ENCODE data around the gene AP1M1. TPM values are rescaled to one million over a fixed set of nuclear protein-coding genes. Genes with fewer than 3 reads are reported as not detected.
"Not testable (repeated sequence)": the region's sequence is repeated elsewhere in the genome, so short reads cannot be mapped to it uniquely, and the experiment has no call there.

Gene AP1M1
- total RNA-seq, 4 donors from 2014 or later: 62.0 to 140 (median 105) TPM

DNA sequence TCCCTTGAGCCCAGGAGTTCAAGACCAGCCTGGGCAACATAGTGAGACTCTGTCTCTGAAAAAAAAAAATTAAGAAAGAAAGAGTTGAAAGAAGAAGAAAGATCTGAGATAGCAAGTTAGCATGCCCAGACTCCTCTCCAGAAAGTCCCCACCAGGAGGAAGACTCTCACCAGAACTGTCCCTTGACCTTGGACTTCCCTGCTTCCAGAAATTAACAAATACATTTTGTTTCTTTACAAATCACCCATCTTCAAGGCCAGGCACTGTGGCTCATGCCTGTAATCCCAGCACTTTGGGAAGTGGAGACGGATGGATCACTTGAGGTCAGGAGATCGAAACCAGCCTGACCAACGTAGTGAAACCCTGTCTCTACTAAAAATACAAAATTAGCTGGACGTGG is 82.6 kb downstream of the AP1M1 start:
- peaks cover 0 to 71% (median 16%) of the 10 kb centered on the region in 3 donors for H3K4me1 ChIP-seq
- 87 to 90% methylated on average over 4 of the region's 4 CpGs for WGBS, 2 donors (ENCODE audit: low coverage in 1 of 2)
- no peaks in the 10 kb centered on the region for H3K9me3 ChIP-seq
- no peaks in the 10 kb centered on the region for H3K27me3 ChIP-seq
- H3K27ac ChIP-seq: peak overlapping the region in 2 of 4 donors; percentile 67 to 99
- H3K4me3 ChIP-seq: no peak overlapping the region
- no peaks in the 10 kb centered on the region for H3K36me3 ChIP-seq
- no peak for ATAC-seq
- TF ChIP-seq EP300 (IDR thresholded peaks at IDR 0.05) (no peak), POLR2AphosphoS5 (IDR thresholded peaks at IDR 0.05) (no peak), POLR2A (IDR thresholded peaks at IDR 0.05) (no peak)
- TF ChIP-seq, protein P1, sequence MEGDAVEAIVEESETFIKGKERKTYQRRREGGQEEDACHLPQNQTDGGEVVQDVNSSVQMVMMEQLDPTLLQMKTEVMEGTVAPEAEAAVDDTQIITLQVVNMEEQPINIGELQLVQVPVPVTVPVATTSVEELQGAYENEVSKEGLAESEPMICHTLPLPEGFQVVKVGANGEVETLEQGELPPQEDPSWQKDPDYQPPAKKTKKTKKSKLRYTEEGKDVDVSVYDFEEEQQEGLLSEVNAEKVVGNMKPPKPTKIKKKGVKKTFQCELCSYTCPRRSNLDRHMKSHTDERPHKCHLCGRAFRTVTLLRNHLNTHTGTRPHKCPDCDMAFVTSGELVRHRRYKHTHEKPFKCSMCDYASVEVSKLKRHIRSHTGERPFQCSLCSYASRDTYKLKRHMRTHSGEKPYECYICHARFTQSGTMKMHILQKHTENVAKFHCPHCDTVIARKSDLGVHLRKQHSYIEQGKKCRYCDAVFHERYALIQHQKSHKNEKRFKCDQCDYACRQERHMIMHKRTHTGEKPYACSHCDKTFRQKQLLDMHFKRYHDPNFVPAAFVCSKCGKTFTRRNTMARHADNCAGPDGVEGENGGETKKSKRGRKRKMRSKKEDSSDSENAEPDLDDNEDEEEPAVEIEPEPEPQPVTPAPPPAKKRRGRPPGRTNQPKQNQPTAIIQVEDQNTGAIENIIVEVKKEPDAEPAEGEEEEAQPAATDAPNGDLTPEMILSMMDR (IDR thresholded peaks at IDR 0.05): no peak

- Histone ChIP-seq H3K27ac (peak overlapping the region in 3 of 4 donors; percentile 98 to 99 (median 99)), H3K9me3 (no peaks in the 10 kb centered on the region), H3K36me3 (no peaks in the 10 kb centered on the region), H3K27me3 (no peaks in the 10 kb centered on the region), H3K4me1 (peaks cover 0 to 84% (median 21%) of the 10 kb centered on the region in 3 donors), H3K4me3 (no peak overlapping the region)
- WGBS, 2 donors (ENCODE audit: low coverage in 1 of 2): 82 to 94% methylated on average over 3 to 5 of the region's 5 CpGs
- ATAC-seq: no peak
- TF ChIP-seq, protein P1 (IDR thresholded peaks at IDR 0.05): no peak
- no peak for TF ChIP-seq POLR2AphosphoS5 (IDR thresholded peaks at IDR 0.05)
- no peak for TF ChIP-seq POLR2A (IDR thresholded peaks at IDR 0.05)
- TF ChIP-seq EP300 (IDR thresholded peaks at IDR 0.05): no peak
These were observed 84.0 kb downstream of the AP1M1 start for GRCh38 chr19:16281743-16282142.

GRCh38 chr19:16283210-16284061 is 85.7 kb downstream of the AP1M1 start:
- peak; percentile 95 for TF ChIP-seq POLR2A (IDR thresholded peaks at IDR 0.05)
- TF ChIP-seq POLR2AphosphoS5 (IDR thresholded peaks at IDR 0.05): peak; percentile 96
- peak; percentile 27 for TF ChIP-seq EP300 (IDR thresholded peaks at IDR 0.05)
- TF ChIP-seq, protein P1 (IDR thresholded peaks at IDR 0.05): peak in 2 of 4 experiments; percentile 7 to 13
- no peaks in the 10 kb centered on the region for H3K9me3 ChIP-seq
- peaks cover 0 to 92% (median 21%) of the 10 kb centered on the region in 3 donors for H3K4me1 ChIP-seq
- peak overlapping the region; percentile 80 to 99 (median 98) for H3K27ac ChIP-seq
- no peaks in the 10 kb centered on the region for H3K36me3 ChIP-seq
- no peaks in the 10 kb centered on the region for H3K27me3 ChIP-seq
- 2 to 3% methylated on average over 6 to 13 of the region's 36 CpGs for WGBS, 2 donors (ENCODE audit: low coverage in 1 of 2)
- H3K4me3 ChIP-seq: peak overlapping the region in 1 of 2 donors; percentile 42
- ATAC-seq: peak; percentile 88

DNA sequence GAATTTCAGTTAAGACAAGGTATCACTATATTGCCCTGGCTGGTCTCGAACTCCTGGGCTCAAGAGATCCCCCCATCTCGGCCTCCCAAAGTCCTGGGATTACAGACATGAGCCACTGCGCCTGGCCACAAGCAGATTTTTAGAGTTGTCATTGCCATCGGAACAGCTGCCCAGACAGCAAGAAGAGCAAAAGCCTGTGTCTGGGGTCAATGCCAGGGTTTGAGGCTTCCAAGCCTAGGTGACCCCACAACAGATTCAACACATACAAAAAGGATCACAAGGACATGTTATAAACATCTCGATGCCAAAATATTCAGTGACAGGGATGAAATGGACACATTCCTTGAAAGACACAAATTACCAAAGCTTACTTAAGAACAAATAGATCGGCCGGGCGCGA is 86.8 kb downstream of the AP1M1 start:
- WGBS, 2 donors (ENCODE audit: low coverage in 1 of 2): 54 to 83% methylated on average over 5 to 6 of the region's 9 CpGs
- H3K4me1 ChIP-seq: peaks cover 0 to 85% (median 21%) of the 10 kb centered on the region in 3 donors
- no peak for TF ChIP-seq EP300 (IDR thresholded peaks at IDR 0.05)
- TF ChIP-seq POLR2A (IDR thresholded peaks at IDR 0.05): no peak
- TF ChIP-seq, protein P1 (IDR thresholded peaks at IDR 0.05): no peak
- TF ChIP-seq POLR2AphosphoS5 (IDR thresholded peaks at IDR 0.05): no peak

DNA sequence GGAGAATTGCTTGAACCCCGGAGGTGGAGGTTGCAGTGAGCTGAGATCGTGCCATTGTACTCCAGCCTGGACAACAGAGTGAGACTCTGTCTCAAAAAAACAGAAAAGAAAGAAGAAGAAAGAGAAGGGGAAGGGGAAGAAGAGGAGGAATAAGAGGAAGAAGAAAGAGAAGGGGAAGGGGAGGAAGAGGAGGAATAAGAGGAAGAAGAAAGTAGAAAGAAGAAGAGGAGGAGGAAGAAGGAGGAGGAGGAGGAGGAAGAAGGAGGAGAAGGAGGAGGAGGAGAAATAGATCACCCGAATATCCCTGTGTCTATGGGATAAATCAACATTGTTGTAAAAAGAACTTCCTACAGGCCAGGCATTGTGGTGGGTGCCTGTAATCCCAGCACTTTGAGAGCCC is 87.4 kb downstream of the AP1M1 start:
- 77 to 83% methylated on average over 2 to 3 of the region's 3 CpGs for WGBS, 2 donors (ENCODE audit: low coverage in 1 of 2)
- Histone ChIP-seq H3K4me1 (peaks cover 0 to 80% (median 21%) of the 10 kb centered on the region in 3 donors), H3K27ac (peak overlapping the region; percentile 80 to 99 (median 98))
- not testable (repeated sequence) for H3K4me3 ChIP-seq, H3K9me3 ChIP-seq, ATAC-seq, H3K27me3 ChIP-seq, H3K36me3 ChIP-seq

More for the DNA sequence above, 86.8 kb downstream of the AP1M1 start:
- Histone ChIP-seq H3K27ac (peak overlapping the region; percentile 80 to 99 (median 98)), H3K36me3 (no peaks in the 10 kb centered on the region), H3K27me3 (no peaks in the 10 kb centered on the region), H3K4me3 (peak overlapping the region in 1 of 2 donors; percentile 42), H3K9me3 (no peaks in the 10 kb centered on the region)
- ATAC-seq: no peak
